GM11168 (cell line): ENCODE measurements around the gene NOL9.
"Not testable (repeated sequence)": the region's sequence is repeated elsewhere in the genome, so short reads cannot be mapped to it uniquely, and the experiment has no call there.

Experiments
- in situ Hi-C: fragments of 300-500 bp; cut with MboI; formaldehyde crosslinking; loops from one replicate; pipeline ENCODE4 v1.12.0; 2022; ENCODE audit warnings: low sequenced_read_pairs; ENCODE audit not compliant: unreplicated experiment

Gene NOL9

GRCh38 chr1:6554031-6554906, at the start of gene NOL9:
TSS of gene NOL9 (minus strand) at chr1:6554513. CDS start at chr1:6554502, 11 bp downstream.
- in situ Hi-C loops = no loop called here

- in situ Hi-C loops = no loop called here
Observed at GRCh38 chr1:6603238-6603914, 49.1 kb upstream of the NOL9 start.

GRCh38 chr1:6602669-6603237, 48.4 kb upstream of the NOL9 start, which contains the start of gene KLHL21:
TSS of gene KLHL21 (minus strand) at chr1:6602869. CDS start at chr1:6602817, 52 bp downstream.
- in situ Hi-C loops = no loop called here

GRCh38 chr1:6601923-6602668, 47.8 kb upstream of the NOL9 start:
- in situ Hi-C loops = no loop called here

- in situ Hi-C loops = no loop called here
Observed at GRCh38 chr1:6601049-6601922, 47.0 kb upstream of the NOL9 start.

- in situ Hi-C loops = no loop called here
Observed at GRCh38 chr1:6600410-6601048, 46.2 kb upstream of the NOL9 start.

GRCh38 chr1:6599991-6600390, 45.7 kb upstream of the NOL9 start:
- in situ Hi-C loops = not testable (repeated sequence)

GRCh38 chr1:6599141-6599975, 45.0 kb upstream of the NOL9 start:
- in situ Hi-C loops = no loop called here

- in situ Hi-C loops = no loop called here
Observed at GRCh38 chr1:6597777-6598131, 43.4 kb upstream of the NOL9 start.

- in situ Hi-C loops = no loop called here
Observed at GRCh38 chr1:6596886-6597776, 42.8 kb upstream of the NOL9 start.

GRCh38 chr1:6596351-6596750, 42.0 kb upstream of the NOL9 start:
- in situ Hi-C loops = no loop called here

- in situ Hi-C loops = no loop called here
Observed at GRCh38 chr1:6594977-6595740, 40.8 kb upstream of the NOL9 start.

GRCh38 chr1:6593810-6594209, 39.5 kb upstream of the NOL9 start:
- in situ Hi-C loops = no loop called here

- in situ Hi-C loops = no loop called here
Observed at GRCh38 chr1:6592865-6593593, 38.7 kb upstream of the NOL9 start.

- in situ Hi-C loops = no loop called here
Observed at GRCh38 chr1:6592441-6592840, 38.1 kb upstream of the NOL9 start.

- in situ Hi-C loops = no loop called here
Observed at GRCh38 chr1:6591644-6592043, 37.3 kb upstream of the NOL9 start.
